GM18526 (cell line): ENCODE measurements around the gene SYNE2.

Experiments
- POLR2A ChIP-seq: IDR thresholded peaks from 3 replicates; pipeline ENCODE4 v1.6.1; 2011; ENCODE audit not compliant: insufficient read length; ENCODE audit errors: extremely low read depth

Gene SYNE2

GRCh38 chr14:64196056-64196455 is 343.3 kb downstream of the SYNE2 start:
- TF ChIP-seq POLR2A = no peak

GRCh38 chr14:64196814-64197411 is 344.1 kb downstream of the SYNE2 start:
- TF ChIP-seq POLR2A = no peak

DNA sequence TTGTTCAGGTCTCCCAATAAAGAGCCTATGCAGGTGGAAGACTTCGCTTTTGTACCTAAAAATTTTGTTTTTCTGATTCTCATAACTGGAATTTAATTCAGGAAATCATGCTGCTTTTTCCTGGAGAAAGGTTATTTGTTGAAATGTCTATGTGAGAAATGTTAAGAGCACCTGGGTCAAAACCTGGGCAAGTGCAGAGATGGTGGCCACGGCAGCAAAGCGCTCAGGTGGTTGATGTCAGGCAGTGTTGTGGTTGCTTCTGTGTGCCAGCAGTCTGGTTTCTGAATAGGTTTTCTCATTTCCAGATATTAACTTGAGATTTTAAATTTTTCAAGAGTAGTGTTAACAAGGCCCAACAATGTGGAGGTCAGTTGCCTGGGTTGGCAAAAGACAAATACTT is 345.2 kb downstream of the SYNE2 start:
- TF ChIP-seq POLR2A = no peak

- no peak for TF ChIP-seq POLR2A
Observed at GRCh38 chr14:64198486-64198885, 345.7 kb downstream of the SYNE2 start.

DNA sequence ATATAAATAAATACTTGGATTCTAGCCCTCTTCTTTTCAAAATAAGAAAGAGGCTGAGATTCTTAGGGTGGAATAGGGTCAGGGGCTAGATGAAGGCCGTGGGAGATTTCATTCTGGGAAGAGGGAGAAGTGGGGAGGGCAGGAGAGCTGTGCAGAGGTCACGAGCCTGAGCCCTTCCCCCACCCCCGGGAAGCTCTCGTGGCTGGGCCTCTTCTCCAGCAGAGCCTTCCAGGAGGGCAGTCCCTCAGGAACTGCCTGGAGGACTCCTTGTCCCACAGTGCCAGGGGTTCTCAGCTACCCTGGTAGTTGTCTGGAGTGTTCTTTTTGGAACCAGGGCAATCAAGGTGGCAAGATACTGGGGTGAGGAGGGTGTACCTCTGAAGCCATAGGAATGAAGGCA is 347.4 kb downstream of the SYNE2 start:
- TF ChIP-seq POLR2A = no peak

GRCh38 chr14:64201296-64201695 is 348.5 kb downstream of the SYNE2 start:
- TF ChIP-seq POLR2A = no peak

GRCh38 chr14:64201921-64202545 is 349.2 kb downstream of the SYNE2 start:
- no peak for TF ChIP-seq POLR2A

GRCh38 chr14:64202716-64203115 is 349.9 kb downstream of the SYNE2 start:
- no peak for TF ChIP-seq POLR2A

- TF ChIP-seq POLR2A = no peak
Observed at GRCh38 chr14:64203366-64204006, 350.7 kb downstream of the SYNE2 start.

- TF ChIP-seq POLR2A = no peak
Observed at GRCh38 chr14:64208261-64208660, 355.5 kb downstream of the SYNE2 start.

DNA sequence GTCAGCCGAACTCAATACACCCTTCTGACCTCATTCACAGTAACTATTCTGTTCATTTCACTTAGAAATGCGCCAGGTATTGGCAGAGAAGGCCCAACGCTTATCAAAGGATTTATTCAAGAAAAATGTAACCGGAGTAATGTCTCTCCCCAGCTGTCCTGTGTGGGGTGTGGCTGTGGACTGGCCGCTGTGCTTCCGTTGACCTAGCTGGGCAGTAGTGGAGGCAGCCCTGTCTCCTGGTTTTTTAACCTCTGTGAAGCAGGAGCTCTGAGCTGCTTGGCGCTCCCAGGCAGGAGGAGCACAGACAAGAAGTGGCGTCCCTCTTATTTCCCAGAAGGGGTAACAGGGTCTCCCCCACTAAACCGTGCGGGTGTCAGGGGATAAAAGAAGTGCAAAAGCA is 356.2 kb downstream of the SYNE2 start:
- TF ChIP-seq POLR2A = no peak

- no peak for TF ChIP-seq POLR2A
Observed at GRCh38 chr14:64209444-64210131, 356.8 kb downstream of the SYNE2 start.

GRCh38 chr14:64210216-64210615 is 357.4 kb downstream of the SYNE2 start:
- no peak for TF ChIP-seq POLR2A

DNA sequence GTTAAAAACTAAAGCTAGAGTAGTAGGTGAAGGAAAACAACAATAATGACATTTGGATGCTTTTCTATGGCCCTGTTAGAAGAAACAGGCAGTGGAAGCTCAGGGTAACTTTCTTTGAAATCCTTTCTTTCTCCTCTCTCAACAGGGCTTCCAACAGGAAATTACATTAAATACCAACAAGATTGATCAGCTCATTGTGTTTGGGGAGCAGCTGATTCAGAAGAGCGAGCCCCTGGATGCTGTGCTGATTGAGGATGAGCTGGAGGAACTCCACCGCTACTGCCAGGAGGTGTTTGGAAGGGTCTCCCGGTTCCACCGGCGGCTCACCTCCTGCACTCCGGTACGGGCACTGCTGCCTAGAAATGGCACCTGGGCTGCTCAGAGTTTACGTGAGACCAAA is 359.9 kb downstream of the SYNE2 start:
- TF ChIP-seq POLR2A = no peak

GRCh38 chr14:64213086-64213485 is 360.3 kb downstream of the SYNE2 start:
- TF ChIP-seq POLR2A = no peak
